Gastroesophageal sphincter (tissue), 4 donors: ENCODE data around the gene VTA1. TPM values are rescaled to one million over a fixed set of nuclear protein-coding genes. Genes with fewer than 3 reads are reported as not detected.

Experiments
- ATAC-seq: fragments of 150-250 bp; one replicate; pipeline ENCODE4 v1.9.1; 2016; ENCODE audit warnings: mild to moderate bottlenecking, moderate library complexity
- H3K27ac ChIP-seq, 4 donors: fragments of 200-600 bp; sonication (generic) in 3 of 4; 1 replicate in 3 of 4; 2 replicates in 1 of 4; pipeline ENCODE4 v1.5.1; 2016 to 2019
- H3K27me3 ChIP-seq: fragments of 200-600 bp; sonication (generic); one replicate; pipeline ENCODE4 v1.5.1; 2019
- H3K36me3 ChIP-seq, 2 donors: fragments of 200-600 bp; sonication (generic); one replicate each; pipeline ENCODE4 v1.5.1; 2019; ENCODE audit warnings: control low read depth in 1 of 2
- H3K4me1 ChIP-seq, 3 donors: fragments of 200-600 bp; sonication (generic); 1 replicate in 2 of 3; 2 replicates in 1 of 3; pipeline ENCODE4 v1.5.1; 2016 to 2019; ENCODE audit warnings: control low read depth in 2 of 3
- H3K4me3 ChIP-seq, 2 donors: fragments of 200-600 bp; sonication (generic); one replicate each; pipeline ENCODE4 v1.5.1; 2019; ENCODE audit warnings: mild to moderate bottlenecking in 1 of 2, moderate library complexity in 1 of 2
- H3K9me3 ChIP-seq, 3 donors: fragments of 200-600 bp; sonication (generic); one replicate each; pipeline ENCODE4 v1.5.1; 2017 to 2019; ENCODE audit warnings: control low read depth in 2 of 3
- EP300 ChIP-seq: sonication (generic); formaldehyde crosslinking; IDR thresholded peaks from one replicate; pipeline ENCODE4 v1.6.1; 2017; ENCODE audit warnings: antibody characterized with exemption, mild to moderate bottlenecking
- POLR2A ChIP-seq, 2 donors: fragments of 450-650 bp; IDR thresholded peaks; one replicate each; pipeline ENCODE4 v1.6.1; 2017; ENCODE audit warnings: antibody characterized with exemption in 2 of 2, mild to moderate bottlenecking in 2 of 2, moderate library complexity in 1 of 2
- POLR2AphosphoS5 ChIP-seq: sonication (generic); formaldehyde crosslinking; IDR thresholded peaks from one replicate; pipeline ENCODE4 v1.6.1; 2017; ENCODE audit warnings: antibody characterized with exemption
- WGBS, 2 donors: methylation state at CpG; one replicate each; pipeline ENCODE4 v1.1.5; 2018; ENCODE audit warnings: low coverage in 1 of 2; 5-methylcytosine and 5-hydroxymethylcytosine counted together
- total RNA-seq, 4 donors: library from RNA; depleted of rRNA; stranded (reverse); fragments of >200 nt; gene quantifications; one replicate each; pipeline ENCODE4 v1.1.0, GENCODE V29; 2016
- TF ChIP-seq, protein P1 (sequence below), 4 experiments: fragments of 200-600 bp in 2 of 4; fragments of 450-650 bp in 2 of 4; sonication (generic) in 1 of 4; IDR thresholded peaks; one replicate each; pipeline ENCODE4 v1.5.1; 2017 to 2019; ENCODE audit warnings: antibody characterized with exemption in 4 of 4, mild to moderate bottlenecking in 2 of 4, moderate library complexity in 2 of 4

Gene VTA1
- total RNA-seq, 4 donors from 2014 or later: 32.4 to 47.2 (median 37.4) TPM

DNA sequence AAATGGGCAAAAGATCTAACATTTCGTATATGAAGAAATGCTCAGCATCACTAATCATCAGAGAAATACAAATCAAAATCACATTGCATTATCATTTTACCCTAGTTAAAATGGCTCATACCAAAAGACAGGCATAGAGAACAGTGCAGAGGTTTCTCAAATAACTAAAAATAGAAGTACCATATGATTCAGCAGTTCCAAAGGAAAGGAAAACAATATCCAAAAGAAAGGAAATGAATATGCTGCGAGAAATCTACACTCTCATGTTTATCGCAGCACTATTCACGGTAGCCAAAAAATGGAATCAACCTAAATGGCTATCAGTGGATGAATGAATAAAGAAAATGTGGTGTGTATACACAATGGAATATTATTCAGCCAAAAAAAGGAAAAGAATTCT lies 63.5 kb downstream of the VTA1 start:
- Histone ChIP-seq H3K4me1 (no peaks in the 10 kb centered on the region), H3K27me3 (no peaks in the 10 kb centered on the region), H3K27ac (no peak overlapping the region), H3K4me3 (no peak overlapping the region), H3K9me3 (no peaks in the 10 kb centered on the region), H3K36me3 (peaks cover 0 to 69% of the 10 kb centered on the region in 2 donors)
- 96% methylated on average over 2 to 4 of the region's 4 CpGs for WGBS, 2 donors
- ATAC-seq: no peak
- TF ChIP-seq EP300: no peak
- TF ChIP-seq, protein P1, sequence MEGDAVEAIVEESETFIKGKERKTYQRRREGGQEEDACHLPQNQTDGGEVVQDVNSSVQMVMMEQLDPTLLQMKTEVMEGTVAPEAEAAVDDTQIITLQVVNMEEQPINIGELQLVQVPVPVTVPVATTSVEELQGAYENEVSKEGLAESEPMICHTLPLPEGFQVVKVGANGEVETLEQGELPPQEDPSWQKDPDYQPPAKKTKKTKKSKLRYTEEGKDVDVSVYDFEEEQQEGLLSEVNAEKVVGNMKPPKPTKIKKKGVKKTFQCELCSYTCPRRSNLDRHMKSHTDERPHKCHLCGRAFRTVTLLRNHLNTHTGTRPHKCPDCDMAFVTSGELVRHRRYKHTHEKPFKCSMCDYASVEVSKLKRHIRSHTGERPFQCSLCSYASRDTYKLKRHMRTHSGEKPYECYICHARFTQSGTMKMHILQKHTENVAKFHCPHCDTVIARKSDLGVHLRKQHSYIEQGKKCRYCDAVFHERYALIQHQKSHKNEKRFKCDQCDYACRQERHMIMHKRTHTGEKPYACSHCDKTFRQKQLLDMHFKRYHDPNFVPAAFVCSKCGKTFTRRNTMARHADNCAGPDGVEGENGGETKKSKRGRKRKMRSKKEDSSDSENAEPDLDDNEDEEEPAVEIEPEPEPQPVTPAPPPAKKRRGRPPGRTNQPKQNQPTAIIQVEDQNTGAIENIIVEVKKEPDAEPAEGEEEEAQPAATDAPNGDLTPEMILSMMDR (IDR thresholded peaks at IDR 0.05): no peak
- TF ChIP-seq POLR2AphosphoS5: no peak
- TF ChIP-seq POLR2A (IDR thresholded peaks at IDR 0.05): no peak

DNA sequence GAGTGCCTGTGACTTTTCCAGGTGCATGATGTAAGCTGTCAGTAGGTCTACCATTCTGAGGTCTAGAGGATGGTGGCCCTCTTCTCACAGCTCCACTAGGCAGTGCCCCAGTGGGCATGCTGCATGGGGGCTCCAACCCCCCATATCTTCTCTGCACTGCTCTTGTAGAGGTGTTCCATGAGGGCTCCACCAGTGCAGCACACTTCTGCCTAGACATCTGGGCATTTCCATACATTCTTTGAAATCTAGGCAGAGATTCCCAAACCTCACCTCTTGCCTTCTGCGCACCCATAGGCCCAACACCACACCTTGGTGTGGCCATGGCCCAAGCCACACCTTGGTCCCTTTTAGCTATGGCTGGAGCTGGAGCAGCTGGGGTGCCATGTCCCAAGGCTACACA lies 66.3 kb downstream of the VTA1 start:
- H3K4me1 ChIP-seq: no peaks in the 10 kb centered on the region
- 100% methylated on average over 1 of the region's 1 CpG; no CpG with 5 or more reads in 1 of the 2 donors for WGBS, 2 donors

DNA sequence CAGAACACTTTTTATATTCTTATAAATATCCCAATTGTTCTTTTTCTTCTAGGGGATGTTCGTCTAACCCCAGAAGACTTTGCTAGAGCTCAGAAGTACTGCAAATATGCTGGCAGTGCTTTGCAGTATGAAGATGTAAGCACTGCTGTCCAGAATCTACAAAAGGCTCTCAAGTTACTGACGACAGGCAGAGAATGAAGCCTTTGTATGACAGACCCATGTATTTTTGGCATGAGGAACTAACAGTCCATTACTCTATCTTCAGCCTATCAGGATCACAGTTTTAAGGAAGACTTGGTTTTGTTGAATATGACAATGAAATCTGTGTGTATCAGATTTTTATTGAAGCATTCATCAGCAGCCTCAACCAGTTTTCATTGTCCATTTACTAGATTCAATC lies 71.4 kb downstream of the VTA1 start:
- H3K9me3 ChIP-seq: no peaks in the 10 kb centered on the region
- TF ChIP-seq, protein P1 (IDR thresholded peaks at IDR 0.05): no peak
- no peak for TF ChIP-seq POLR2AphosphoS5
- TF ChIP-seq EP300: no peak
- TF ChIP-seq POLR2A (IDR thresholded peaks at IDR 0.05): no peak
- no peak overlapping the region for H3K4me3 ChIP-seq
- no peak overlapping the region for H3K27ac ChIP-seq
- 66 to 73% methylated on average over 2 of the region's 2 CpGs for WGBS, 2 donors
- no peak for ATAC-seq
- H3K27me3 ChIP-seq: no peaks in the 10 kb centered on the region
- peaks cover 4 to 45% of the 10 kb centered on the region in 2 donors for H3K36me3 ChIP-seq
- no peaks in the 10 kb centered on the region for H3K4me1 ChIP-seq

More for the DNA sequence above, 66.3 kb downstream of the VTA1 start:
- no peaks in the 10 kb centered on the region for H3K27me3 ChIP-seq
- peaks cover under 1 to 47% of the 10 kb centered on the region in 2 donors for H3K36me3 ChIP-seq
- H3K27ac ChIP-seq: no peak overlapping the region
- ATAC-seq: no peak
- no peak overlapping the region for H3K4me3 ChIP-seq
- TF ChIP-seq EP300 (no peak), POLR2A (IDR thresholded peaks at IDR 0.05) (no peak), POLR2AphosphoS5 (no peak)
- TF ChIP-seq, protein P1 (IDR thresholded peaks at IDR 0.05): no peak
- no peaks in the 10 kb centered on the region for H3K9me3 ChIP-seq

DNA sequence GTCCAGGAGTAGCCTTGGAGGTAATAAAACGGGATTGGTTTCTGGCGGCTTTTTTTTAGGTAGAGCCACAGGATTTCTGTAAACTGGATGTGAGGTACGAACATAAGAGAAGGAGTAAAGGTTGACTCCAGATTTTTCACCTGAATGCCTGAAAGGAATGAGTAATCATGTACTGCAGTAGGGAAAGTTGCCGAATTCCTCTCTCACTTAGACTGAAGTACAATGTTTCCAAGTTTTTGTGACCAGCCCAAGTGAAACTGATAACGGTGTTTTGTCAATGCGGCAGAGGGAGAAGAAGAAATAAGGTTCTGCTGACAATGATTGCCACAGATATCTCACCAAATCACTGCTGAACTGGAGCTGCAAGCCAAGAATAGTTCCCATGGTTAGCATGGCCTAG lies 75.0 kb downstream of the VTA1 start:
- Histone ChIP-seq H3K9me3 (peaks cover 0 to 2% (median 0%) of the 10 kb centered on the region in 3 donors), H3K27me3 (no peaks in the 10 kb centered on the region), H3K27ac (no peak overlapping the region), H3K4me3 (no peak overlapping the region), H3K36me3 (peaks cover 4 to 30% of the 10 kb centered on the region in 2 donors), H3K4me1 (no peaks in the 10 kb centered on the region)
- no peak for ATAC-seq
- TF ChIP-seq POLR2A (IDR thresholded peaks at IDR 0.05): no peak
- TF ChIP-seq POLR2AphosphoS5: no peak
- TF ChIP-seq, protein P1 (IDR thresholded peaks at IDR 0.05): no peak
- TF ChIP-seq EP300: no peak
- 91 to 98% methylated on average over 5 to 6 of the region's 6 CpGs for WGBS, 2 donors

DNA sequence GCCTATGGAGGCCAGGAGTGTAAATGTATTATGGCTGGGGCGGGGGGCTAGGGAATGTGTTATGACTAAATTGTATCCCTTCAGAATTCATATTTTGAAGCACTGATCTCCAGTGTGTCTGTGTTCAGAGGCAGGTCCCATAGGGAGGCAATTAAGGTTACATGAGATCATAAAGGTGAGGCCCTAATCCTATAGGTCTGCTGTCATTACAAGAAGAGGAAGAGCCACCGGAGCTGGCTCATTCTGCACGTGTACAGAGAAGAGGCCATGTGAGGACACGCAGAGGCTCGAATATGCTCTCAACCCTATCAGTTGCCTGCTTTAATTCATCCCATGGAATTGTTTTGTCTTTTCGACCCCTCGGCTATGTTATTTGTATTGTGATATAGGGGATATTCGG lies 76.9 kb downstream of the VTA1 start:
- Histone ChIP-seq H3K9me3 (peaks cover 0 to 7% (median 0%) of the 10 kb centered on the region in 3 donors), H3K36me3 (peaks cover 0 to 22% of the 10 kb centered on the region in 2 donors), H3K27me3 (no peaks in the 10 kb centered on the region), H3K27ac (no peak overlapping the region), H3K4me3 (no peak overlapping the region), H3K4me1 (no peaks in the 10 kb centered on the region)
- TF ChIP-seq EP300 (no peak), POLR2A (IDR thresholded peaks at IDR 0.05) (no peak), POLR2AphosphoS5 (no peak)
- TF ChIP-seq, protein P1 (IDR thresholded peaks at IDR 0.05): no peak
- ATAC-seq: no peak
- WGBS, 2 donors: 85 to 97% methylated on average over 6 to 7 of the region's 8 CpGs
